Loucy (cell line): ENCODE results near the gene RNF43.

Experiments
- H2AFZ ChIP-seq: fragments of 200-600 bp; sonication (generic); 2 replicates; pipeline ENCODE4 v1.6.0; 2016; ENCODE audit warnings: antibody characterized with exemption, mild to moderate bottlenecking, low read length, moderate library complexity
- H3F3A ChIP-seq: fragments of 200-600 bp; 2 replicates; pipeline ENCODE4 v1.6.0; 2016; ENCODE audit warnings: antibody characterized with exemption, low read depth, mild to moderate bottlenecking
- H3K27me3 ChIP-seq: fragments of 200-600 bp; sonication (generic); 2 replicates; pipeline ENCODE4 v1.6.1; 2014; ENCODE audit warnings: low read length, mild to moderate bottlenecking; ENCODE audit not compliant: insufficient read depth, poor library complexity, severe bottlenecking
- H3K36me3 ChIP-seq: fragments of 200-600 bp; sonication (generic); 2 replicates; pipeline ENCODE4 v1.6.1; 2016; ENCODE audit warnings: low read length; ENCODE audit not compliant: insufficient read depth
- H3K4me1 ChIP-seq: fragments of 200-600 bp; sonication (generic); 2 replicates; pipeline ENCODE4 v1.5.1; 2014; ENCODE audit warnings: low read length, mild to moderate bottlenecking; ENCODE audit not compliant: insufficient read depth, poor library complexity, severe bottlenecking
- H3K4me2 ChIP-seq: fragments of 200-600 bp; sonication (generic); 2 replicates; pipeline ENCODE4 v1.6.0; 2014; ENCODE audit warnings: antibody characterized with exemption, low read length, low read depth, mild to moderate bottlenecking; ENCODE audit not compliant: poor library complexity, severe bottlenecking
- H3K4me3 ChIP-seq: fragments of 200-600 bp; sonication (generic); 2 replicates; pipeline ENCODE4 v1.5.1; 2014; ENCODE audit warnings: low read length, mild to moderate bottlenecking, mixed read lengths; ENCODE audit not compliant: poor library complexity, severe bottlenecking
- H3K79me2 ChIP-seq: fragments of 200-600 bp; sonication (generic); 2 replicates; pipeline ENCODE4 v1.6.1; 2014; ENCODE audit warnings: low read length; ENCODE audit not compliant: insufficient read depth
- H3K9ac ChIP-seq: fragments of 200-600 bp; sonication (generic); 2 replicates; pipeline ENCODE4 v1.6.0; 2014; ENCODE audit warnings: mild to moderate bottlenecking, low read depth, low read length, moderate library complexity; ENCODE audit not compliant: poor library complexity, severe bottlenecking
- H3K9me2 ChIP-seq: fragments of 200-600 bp; sonication (generic); replicated peaks from 2 replicates; pipeline ENCODE4 v1.6.1; 2016; ENCODE audit warnings: low read depth, low read length, mixed read lengths
- H3K9me3 ChIP-seq: fragments of 200-600 bp; sonication (generic); 2 replicates; pipeline ENCODE4 v1.6.1; 2014; ENCODE audit warnings: mild to moderate bottlenecking, antibody characterized with exemption, low read length, low read depth; ENCODE audit not compliant: insufficient read depth
- H4K20me1 ChIP-seq: fragments of 200-600 bp; sonication (generic); 2 replicates; pipeline ENCODE4 v1.6.0; 2014; ENCODE audit warnings: antibody characterized with exemption, low read length, mild to moderate bottlenecking; ENCODE audit not compliant: insufficient read depth, poor library complexity, severe bottlenecking
- EZH2phosphoT487 ChIP-seq: fragments of 200-600 bp; IDR thresholded peaks from 2 replicates; pipeline ENCODE4 v1.6.1; 2018; ENCODE audit warnings: antibody characterized with exemption, mild to moderate bottlenecking, moderate library complexity, borderline replicate concordance
- TF ChIP-seq, protein P1 (sequence below): fragments of 200-600 bp; sonication (generic); conservative IDR thresholded peaks from 2 replicates; pipeline ENCODE4 v1.5.1; 2014; ENCODE audit warnings: mild to moderate bottlenecking, antibody characterized with exemption, low read length

RNF43 gene

DNA sequence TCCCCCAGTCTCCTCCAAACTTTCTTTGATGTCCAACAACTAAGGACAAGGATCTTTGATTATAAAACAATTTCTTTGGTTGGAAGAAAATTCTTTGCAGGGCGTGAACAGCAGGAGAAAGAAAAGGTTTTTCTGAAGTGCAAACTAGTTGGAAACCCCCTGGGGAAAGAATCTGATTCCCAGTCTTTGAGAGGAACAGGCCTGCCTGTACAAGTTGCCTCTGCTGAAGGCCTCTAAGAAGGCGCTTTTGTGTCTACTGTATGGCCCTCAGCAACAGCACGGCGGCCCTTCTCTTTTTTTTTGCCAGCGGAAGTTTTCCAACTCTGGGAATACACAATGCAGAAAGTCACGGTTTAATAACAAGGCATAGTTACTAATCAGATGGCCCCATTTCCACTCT, 14.0 kb downstream of the RNF43 start:
- Histone ChIP-seq H3K4me1 (peaks cover 50% of the 10 kb centered on the region), H3K9me2 (no peaks in the 10 kb centered on the region), H3K9me3 (no peaks in the 10 kb centered on the region), H3K4me3 (no peak overlapping the region), H3K4me2 (peak overlapping the region; percentile 34), H3K9ac (no peak overlapping the region), H2AFZ (no peak overlapping the region), H3K27me3 (no peaks in the 10 kb centered on the region), H3F3A (no peaks in the 10 kb centered on the region), H4K20me1 (peaks cover 13% of the 10 kb centered on the region), H3K36me3 (peaks cover 4% of the 10 kb centered on the region; the same call in 1 of the 2 replicates), H3K79me2 (peaks cover 99% of the 10 kb centered on the region)
- TF ChIP-seq, protein P1, sequence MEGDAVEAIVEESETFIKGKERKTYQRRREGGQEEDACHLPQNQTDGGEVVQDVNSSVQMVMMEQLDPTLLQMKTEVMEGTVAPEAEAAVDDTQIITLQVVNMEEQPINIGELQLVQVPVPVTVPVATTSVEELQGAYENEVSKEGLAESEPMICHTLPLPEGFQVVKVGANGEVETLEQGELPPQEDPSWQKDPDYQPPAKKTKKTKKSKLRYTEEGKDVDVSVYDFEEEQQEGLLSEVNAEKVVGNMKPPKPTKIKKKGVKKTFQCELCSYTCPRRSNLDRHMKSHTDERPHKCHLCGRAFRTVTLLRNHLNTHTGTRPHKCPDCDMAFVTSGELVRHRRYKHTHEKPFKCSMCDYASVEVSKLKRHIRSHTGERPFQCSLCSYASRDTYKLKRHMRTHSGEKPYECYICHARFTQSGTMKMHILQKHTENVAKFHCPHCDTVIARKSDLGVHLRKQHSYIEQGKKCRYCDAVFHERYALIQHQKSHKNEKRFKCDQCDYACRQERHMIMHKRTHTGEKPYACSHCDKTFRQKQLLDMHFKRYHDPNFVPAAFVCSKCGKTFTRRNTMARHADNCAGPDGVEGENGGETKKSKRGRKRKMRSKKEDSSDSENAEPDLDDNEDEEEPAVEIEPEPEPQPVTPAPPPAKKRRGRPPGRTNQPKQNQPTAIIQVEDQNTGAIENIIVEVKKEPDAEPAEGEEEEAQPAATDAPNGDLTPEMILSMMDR = no peak
- no peak for TF ChIP-seq EZH2phosphoT487

DNA sequence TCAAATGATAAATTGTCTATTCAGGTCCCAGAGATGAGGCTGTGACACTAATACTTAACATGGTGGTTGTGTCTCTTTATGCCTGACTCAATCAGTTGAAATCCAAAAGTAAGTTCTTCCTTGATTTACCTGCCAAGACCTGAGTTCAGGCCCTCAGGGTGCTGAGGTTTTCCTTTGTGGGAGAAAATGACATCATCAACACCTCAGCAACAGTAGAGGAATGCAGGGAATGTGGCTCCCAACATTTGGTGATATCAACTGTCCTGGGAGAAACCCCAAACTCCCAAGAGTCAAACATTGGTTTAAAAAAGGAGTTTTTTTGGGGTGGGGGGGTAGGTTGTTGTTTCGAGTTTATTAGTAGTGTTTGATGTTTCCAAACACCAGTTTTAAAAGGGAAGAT, 14.7 kb downstream of the RNF43 start:
- Histone ChIP-seq H3K79me2 (peaks cover 98% of the 10 kb centered on the region), H3K4me1 (peaks cover 44% of the 10 kb centered on the region), H3K4me2 (peak overlapping the region; percentile 34), H3F3A (no peaks in the 10 kb centered on the region), H4K20me1 (peaks cover 13% of the 10 kb centered on the region), H3K9me2 (no peaks in the 10 kb centered on the region), H2AFZ (no peak overlapping the region), H3K9me3 (no peaks in the 10 kb centered on the region), H3K9ac (no peak overlapping the region), H3K27me3 (no peaks in the 10 kb centered on the region), H3K4me3 (no peak overlapping the region), H3K36me3 (peaks cover 4% of the 10 kb centered on the region; the same call in 1 of the 2 replicates)
- TF ChIP-seq EZH2phosphoT487 = no peak
- TF ChIP-seq, protein P1 = no peak

DNA sequence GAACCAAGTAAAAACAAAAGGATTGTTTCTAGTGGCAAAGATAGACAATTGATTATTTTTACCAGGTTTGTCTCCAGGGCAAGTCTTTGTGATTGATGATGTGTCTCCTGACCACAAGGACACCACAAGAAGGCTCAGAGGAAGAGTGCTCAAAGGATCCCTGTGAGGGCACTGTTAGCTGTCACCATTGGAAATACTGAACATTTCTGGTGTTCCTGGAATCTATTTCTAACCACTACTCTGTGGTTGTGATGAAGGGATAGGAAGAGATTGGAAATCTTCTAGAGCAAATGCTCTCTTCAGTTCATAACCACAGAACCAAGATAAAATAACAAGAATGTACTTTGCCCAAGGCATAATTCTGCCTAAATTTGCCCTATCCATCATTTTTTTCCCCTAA, 15.3 kb downstream of the RNF43 start:
- Histone ChIP-seq H3K4me1 (peaks cover 41% of the 10 kb centered on the region), H3K36me3 (peaks cover 4% of the 10 kb centered on the region; the same call in 1 of the 2 replicates), H4K20me1 (peaks cover 13% of the 10 kb centered on the region), H3K9me3 (no peaks in the 10 kb centered on the region), H3K79me2 (peaks cover 97% of the 10 kb centered on the region), H3K4me3 (no peak overlapping the region), H3K27me3 (no peaks in the 10 kb centered on the region), H3K9ac (no peak overlapping the region), H3K4me2 (peak overlapping the region; percentile 34), H2AFZ (no peak overlapping the region), H3K9me2 (no peaks in the 10 kb centered on the region), H3F3A (no peaks in the 10 kb centered on the region)
- TF ChIP-seq, protein P1 = no peak
- no peak for TF ChIP-seq EZH2phosphoT487
